Neural cell (in vitro differentiated cells): Measurements from ENCODE around the gene NUBPL. TPM values are rescaled to one million over a fixed set of nuclear protein-coding genes. Genes with fewer than 3 reads are reported as not detected.
"Not testable (repeated sequence)": the region's sequence is repeated elsewhere in the genome, so short reads cannot be mapped to it uniquely, and the experiment has no call there.

Experiments
- H2AFZ ChIP-seq: fragments of 200-600, 300-800 bp; sonication (generic), shearing (Covaris generic); 2 replicates; pipeline ENCODE4 v1.6.0; 2014; ENCODE audit warnings: low read depth, mild to moderate bottlenecking, antibody characterized with exemption, low read length, moderate library complexity
- H3F3A ChIP-seq: fragments of 200-600 bp; shearing (Covaris generic); 2 replicates; pipeline ENCODE4 v1.6.1; 2016; ENCODE audit warnings: mild to moderate bottlenecking, moderate library complexity, mixed read lengths, antibody characterized with exemption, low read length; ENCODE audit not compliant: insufficient read depth, poor library complexity, severe bottlenecking
- H3K27ac ChIP-seq: fragments of 200-600, 300-800 bp; sonication (generic), shearing (Covaris generic); 2 replicates; pipeline ENCODE4 v1.5.1; 2014; ENCODE audit warnings: mild to moderate bottlenecking, low read length, moderate library complexity
- H3K27me3 ChIP-seq: fragments of 300-800, 200-600 bp; sonication (generic), shearing (Covaris generic); 2 replicates; pipeline ENCODE4 v1.6.0; 2014; ENCODE audit warnings: mild to moderate bottlenecking, low read depth, low read length, moderate library complexity; ENCODE audit not compliant: insufficient read depth
- H3K36me3 ChIP-seq: fragments of 300-800, 200-600 bp; sonication (generic), shearing (Covaris generic); 2 replicates; pipeline ENCODE4 v1.5.1; 2014; ENCODE audit warnings: mild to moderate bottlenecking, antibody characterized with exemption, low read length, moderate library complexity; ENCODE audit not compliant: insufficient read depth
- H3K4me2 ChIP-seq: fragments of 300-800, 200-600 bp; sonication (generic), shearing (Covaris generic); 2 replicates; pipeline ENCODE4 v1.6.0; 2014; ENCODE audit warnings: mild to moderate bottlenecking, low read length
- H3K4me3 ChIP-seq: fragments of 300-800, 200-600 bp; sonication (generic), shearing (Covaris generic); 2 replicates; pipeline ENCODE4 v1.5.1; 2014; ENCODE audit warnings: mild to moderate bottlenecking, low read length, moderate library complexity
- H3K79me2 ChIP-seq: fragments of 200-600 bp; shearing (Covaris generic); replicated peaks from 2 replicates; pipeline ENCODE4 v1.6.0; 2014; ENCODE audit warnings: mild to moderate bottlenecking, low read length, moderate library complexity; ENCODE audit not compliant: insufficient read depth
- H3K9ac ChIP-seq: fragments of 300-800, 200-600 bp; sonication (generic), shearing (Covaris generic); 2 replicates; pipeline ENCODE4 v1.6.1; 2016; ENCODE audit warnings: mild to moderate bottlenecking, low read length, mixed read lengths
- H3K9me2 ChIP-seq: fragments of 200-600 bp; shearing (Covaris generic); 2 replicates; pipeline ENCODE4 v1.6.1; 2016; ENCODE audit warnings: mild to moderate bottlenecking, low read length, mixed read lengths; ENCODE audit not compliant: insufficient read depth
- H3K9me3 ChIP-seq: fragments of 200-600, 300-800 bp; sonication (generic), shearing (Covaris generic); 2 replicates; pipeline ENCODE4 v1.6.1; 2016; ENCODE audit warnings: mild to moderate bottlenecking, mixed run types, low read length, moderate library complexity, mixed read lengths
- H4K20me1 ChIP-seq: fragments of 200-600 bp; shearing (Covaris generic); 2 replicates; pipeline ENCODE4 v1.6.1; 2016; ENCODE audit warnings: mild to moderate bottlenecking, mixed run types; ENCODE audit not compliant: insufficient read depth
- CTCF ChIP-seq: fragments of 450-650 bp; IDR thresholded peaks from 2 replicates; pipeline ENCODE4 v1.5.1; 2014; ENCODE audit warnings: antibody characterized with exemption, mild to moderate bottlenecking, moderate library complexity; ENCODE audit not compliant: poor library complexity, severe bottlenecking
- EP300 ChIP-seq: fragments of 450-650 bp; conservative IDR thresholded peaks from 2 replicates; pipeline ENCODE4 v1.6.1; 2014; ENCODE audit warnings: antibody characterized with exemption, mild to moderate bottlenecking, moderate library complexity; ENCODE audit not compliant: poor library complexity, severe bottlenecking
- EZH2 ChIP-seq: fragments of 200-600, 300-800 bp; shearing (Covaris generic), sonication (generic); IDR thresholded peaks from 2 replicates; pipeline ENCODE4 v1.6.1; 2014; ENCODE audit warnings: antibody characterized with exemption, low read length, borderline replicate concordance, mild to moderate bottlenecking; ENCODE audit not compliant: insufficient read depth, poor library complexity, severe bottlenecking
- MXI1 ChIP-seq: fragments of 450-650 bp; conservative IDR thresholded peaks from 2 replicates; pipeline ENCODE4 v1.6.1; 2014; ENCODE audit warnings: antibody characterized with exemption, mild to moderate bottlenecking; ENCODE audit not compliant: poor library complexity, severe bottlenecking
- POLR2AphosphoS5 ChIP-seq: IDR thresholded peaks from 2 replicates; pipeline ENCODE4 v1.6.1; 2012
- RAD21 ChIP-seq: fragments of 450-650 bp; conservative IDR thresholded peaks from 2 replicates; pipeline ENCODE4 v1.6.1; 2014; ENCODE audit warnings: antibody characterized with exemption, mild to moderate bottlenecking, moderate library complexity
- REST ChIP-seq: IDR thresholded peaks from 2 replicates; pipeline ENCODE4 v1.6.1; 2012; ENCODE audit warnings: borderline replicate concordance
- SMC3 ChIP-seq: fragments of 450-650 bp; conservative IDR thresholded peaks from 2 replicates; pipeline ENCODE4 v1.6.1; 2014; ENCODE audit warnings: antibody characterized with exemption, mild to moderate bottlenecking, moderate library complexity; ENCODE audit not compliant: poor library complexity
- TAF1 ChIP-seq: IDR thresholded peaks from 2 replicates; pipeline ENCODE4 v1.6.1; 2012; ENCODE audit warnings: low read depth
- polyA plus RNA-seq: library from polyadenylated mRNA; depleted of rRNA; stranded (reverse); fragments of >200 nt; gene quantifications from 2 replicates; pipeline ENCODE4 v1.2.3, GENCODE V29; 2014

NUBPL gene
- polyA plus RNA-seq, 1 donor from 2014 or later = 3.1 TPM

DNA sequence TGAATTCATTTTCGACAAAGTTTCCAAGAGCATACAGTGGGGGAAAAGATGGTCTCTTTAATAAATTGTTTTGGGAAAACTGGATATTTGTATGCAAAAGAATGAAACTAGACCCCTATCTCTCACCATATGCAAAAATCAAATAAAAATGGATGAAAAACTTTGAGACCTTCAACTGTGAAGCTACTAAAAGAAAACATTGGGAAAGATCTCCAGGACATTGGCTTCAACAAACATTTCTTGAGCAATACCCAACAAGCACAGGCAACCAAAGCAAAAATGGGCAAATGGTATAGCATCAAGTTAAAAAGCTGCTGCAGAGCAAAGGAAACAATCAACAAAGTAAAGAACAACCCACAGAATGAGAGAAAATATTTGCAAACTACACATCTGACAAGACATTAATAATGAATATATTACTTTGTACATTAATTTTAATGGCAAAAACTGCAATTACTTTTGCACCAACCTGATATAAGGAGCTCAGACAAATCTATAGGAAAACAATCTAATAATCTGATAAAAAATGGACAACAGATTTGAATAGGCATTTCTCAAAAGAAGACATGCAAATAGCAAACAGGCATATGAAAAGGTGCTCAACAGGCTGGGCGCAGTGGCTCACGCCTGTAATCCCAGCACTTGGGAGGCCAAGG lies 50.7 kb downstream of the NUBPL start:
- no peak overlapping the region for H3K4me2 ChIP-seq
- no peaks in the 10 kb centered on the region for H3K27me3 ChIP-seq
- TF ChIP-seq CTCF (no peak), TAF1 (no peak), REST (no peak), EZH2 (no peak), POLR2AphosphoS5 (no peak), RAD21 (no peak), EP300 (no peak), SMC3 (no peak), MXI1 (no peak)
- H3K4me3 ChIP-seq = no peak overlapping the region
- H3K36me3 ChIP-seq = no peaks in the 10 kb centered on the region
- no peak overlapping the region for H3K9ac ChIP-seq
- no peaks in the 10 kb centered on the region for H3F3A ChIP-seq
- no peaks in the 10 kb centered on the region for H3K9me2 ChIP-seq
- no peaks in the 10 kb centered on the region for H3K9me3 ChIP-seq
- no peak overlapping the region for H2AFZ ChIP-seq
- no peak overlapping the region for H3K27ac ChIP-seq
- H4K20me1 ChIP-seq = no peaks in the 10 kb centered on the region
- no peaks in the 10 kb centered on the region for H3K79me2 ChIP-seq

DNA sequence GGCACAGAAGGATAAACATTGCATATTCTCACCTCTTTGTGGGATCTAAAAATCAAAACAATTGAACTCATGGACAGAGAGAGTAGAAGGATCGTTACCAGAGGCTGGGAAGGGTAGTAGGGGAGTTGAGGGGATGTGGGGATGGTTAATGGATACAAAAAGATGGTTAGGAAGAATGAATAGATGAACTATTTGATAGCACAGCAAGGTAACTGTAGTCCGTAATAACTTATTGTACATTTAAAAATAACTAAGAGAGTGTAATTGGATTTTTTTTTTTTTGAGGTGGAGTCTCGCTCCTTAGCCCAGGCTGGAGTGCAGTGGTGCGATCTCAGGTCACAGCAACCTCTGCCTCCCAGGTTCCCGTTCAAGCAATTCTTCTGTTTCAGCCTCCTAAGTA lies 52.0 kb downstream of the NUBPL start:
- no peaks in the 10 kb centered on the region for H3K9me2 ChIP-seq
- H3K9me3 ChIP-seq = no peaks in the 10 kb centered on the region
- no peaks in the 10 kb centered on the region for H3K36me3 ChIP-seq
- H4K20me1 ChIP-seq = no peaks in the 10 kb centered on the region
- H3K27me3 ChIP-seq = no peaks in the 10 kb centered on the region
- no peak overlapping the region for H3K27ac ChIP-seq
- H3K9ac ChIP-seq = no peak overlapping the region
- no peaks in the 10 kb centered on the region for H3K79me2 ChIP-seq
- no peak overlapping the region for H2AFZ ChIP-seq
- H3K4me3 ChIP-seq = no peak overlapping the region
- TF ChIP-seq TAF1 (no peak), MXI1 (no peak), EP300 (no peak), RAD21 (no peak), SMC3 (no peak), EZH2 (no peak), CTCF (no peak), POLR2AphosphoS5 (no peak), REST (no peak)
- H3K4me2 ChIP-seq = no peak overlapping the region
- H3F3A ChIP-seq = no peaks in the 10 kb centered on the region

DNA sequence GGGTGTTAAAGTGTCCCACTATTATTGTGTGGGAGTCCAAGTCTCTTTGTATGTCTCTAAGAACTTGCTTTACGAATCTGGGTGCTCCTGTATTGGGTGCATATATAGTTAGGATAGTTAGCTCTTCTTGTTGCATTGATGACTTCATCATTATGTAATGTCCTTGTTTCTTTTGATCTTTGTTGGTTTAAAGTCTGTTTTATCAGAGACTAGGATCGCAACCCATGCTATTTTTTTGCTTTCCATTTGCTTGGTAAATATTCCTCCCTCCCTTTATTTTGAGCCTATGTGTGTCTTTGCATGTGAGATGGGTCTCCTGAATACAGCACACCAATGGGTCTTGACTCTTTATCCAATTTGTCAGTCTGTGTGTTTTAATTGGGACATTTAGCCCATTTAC lies 57.7 kb downstream of the NUBPL start:
- not testable (repeated sequence) for H3K27ac ChIP-seq, H3F3A ChIP-seq, H4K20me1 ChIP-seq, H3K9ac ChIP-seq, H2AFZ ChIP-seq, H3K4me3 ChIP-seq, H3K36me3 ChIP-seq, H3K27me3 ChIP-seq, H3K79me2 ChIP-seq, H3K9me2 ChIP-seq, H3K4me2 ChIP-seq, H3K9me3 ChIP-seq
